Stimulated activated CD8-positive, alpha-beta memory T cell treated with anti-CD3 and anti-CD28 coated beads, Interleukin-4, amount 100 ng/mL, for 24 hours (primary cell): Measurements from ENCODE around the gene YIPF7.

ENCODE experiments used
- DNase-seq: peaks from one replicate; pipeline ENCODE4 v3.0.0-alpha.2; 2020; ENCODE audit warnings: low read depth

Gene YIPF7

GRCh38 chr4:44651425-44651824, at the start of gene YIPF7:
TSS of gene YIPF7 (minus strand) at chr4:44651625. CDS start at chr4:44650100, 1,525 bp downstream.
- DNase-seq: no peak

GRCh38 chr4:44701037-44701436, 49.6 kb upstream of the YIPF7 start:
- DNase-seq: no peak

DNA sequence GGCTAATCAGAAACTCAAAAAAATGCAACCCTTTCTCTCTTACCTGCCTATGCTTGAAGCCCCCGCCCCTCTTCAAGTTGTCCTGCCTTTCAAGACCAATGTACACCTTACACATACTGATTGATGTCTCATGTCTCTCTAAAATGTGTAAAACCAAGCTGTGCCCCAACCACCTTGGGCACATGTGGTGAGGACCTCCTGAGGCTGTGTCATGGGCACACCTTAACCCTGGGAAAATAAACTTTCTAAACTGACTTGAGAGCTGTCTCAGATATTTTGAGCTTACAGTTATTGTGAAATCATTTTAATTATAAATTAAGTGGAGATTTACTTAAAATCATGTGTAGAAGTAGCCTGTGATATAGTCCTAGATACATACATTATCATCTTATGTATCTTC, 49.0 kb upstream of the YIPF7 start:
- no peak for DNase-seq

DNA sequence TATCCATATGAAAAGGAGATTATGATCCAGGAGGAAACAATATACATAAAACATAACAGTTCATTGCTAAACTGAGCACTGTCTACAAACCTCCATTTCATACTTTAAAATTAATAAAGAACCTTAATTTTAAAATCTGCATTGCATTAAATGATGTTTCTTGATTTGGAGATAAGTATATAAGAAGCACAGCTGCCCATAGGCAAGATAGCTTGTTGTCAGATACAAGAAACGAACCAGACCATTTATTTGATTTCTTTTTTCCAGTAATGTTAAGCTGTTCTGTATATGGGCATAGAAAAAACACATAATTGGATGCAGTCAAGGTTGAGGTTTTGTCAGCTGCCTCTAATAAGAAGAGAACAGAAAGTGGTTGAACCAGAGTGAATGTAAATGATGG, 33.2 kb upstream of the YIPF7 start:
- no peak for DNase-seq

GRCh38 chr4:44679060-44679459, 27.6 kb upstream of the YIPF7 start:
- no peak for DNase-seq

- peak; percentile 78 for DNase-seq
These were observed 26.9 kb upstream of the YIPF7 start, which contains the start of gene GUF1 for GRCh38 chr4:44678094-44679041. TSS of gene GUF1 (plus strand) at chr4:44678420. CDS start at chr4:44678623, 203 bp downstream.

GRCh38 chr4:44675366-44675765, 23.9 kb upstream of the YIPF7 start:
- no peak for DNase-seq

DNA sequence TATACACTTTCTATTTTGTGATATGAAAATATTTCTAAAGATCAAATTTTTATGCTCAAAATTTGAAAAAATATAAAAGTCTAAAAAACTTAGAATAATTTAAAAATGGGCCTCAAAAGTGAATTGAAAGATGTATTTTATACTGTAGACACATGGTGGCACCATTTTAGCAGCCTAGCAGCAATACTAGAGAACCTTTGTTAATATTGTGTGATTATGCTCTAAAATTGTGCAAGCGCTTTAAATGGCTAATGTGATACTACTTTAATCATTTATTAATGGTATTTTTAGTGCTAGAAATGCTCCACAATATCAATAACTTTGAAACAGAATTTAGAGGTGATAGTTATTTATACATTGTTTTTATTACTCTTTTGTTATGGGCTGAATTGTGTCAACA, 23.0 kb upstream of the YIPF7 start:
- DNase-seq: no peak

GRCh38 chr4:44671636-44672035, 20.2 kb upstream of the YIPF7 start:
- no peak for DNase-seq

- DNase-seq: no peak
These were observed 19.2 kb upstream of the YIPF7 start for GRCh38 chr4:44670506-44671199.

- DNase-seq: no peak
These were observed 17.1 kb upstream of the YIPF7 start for GRCh38 chr4:44668526-44668925.

DNA sequence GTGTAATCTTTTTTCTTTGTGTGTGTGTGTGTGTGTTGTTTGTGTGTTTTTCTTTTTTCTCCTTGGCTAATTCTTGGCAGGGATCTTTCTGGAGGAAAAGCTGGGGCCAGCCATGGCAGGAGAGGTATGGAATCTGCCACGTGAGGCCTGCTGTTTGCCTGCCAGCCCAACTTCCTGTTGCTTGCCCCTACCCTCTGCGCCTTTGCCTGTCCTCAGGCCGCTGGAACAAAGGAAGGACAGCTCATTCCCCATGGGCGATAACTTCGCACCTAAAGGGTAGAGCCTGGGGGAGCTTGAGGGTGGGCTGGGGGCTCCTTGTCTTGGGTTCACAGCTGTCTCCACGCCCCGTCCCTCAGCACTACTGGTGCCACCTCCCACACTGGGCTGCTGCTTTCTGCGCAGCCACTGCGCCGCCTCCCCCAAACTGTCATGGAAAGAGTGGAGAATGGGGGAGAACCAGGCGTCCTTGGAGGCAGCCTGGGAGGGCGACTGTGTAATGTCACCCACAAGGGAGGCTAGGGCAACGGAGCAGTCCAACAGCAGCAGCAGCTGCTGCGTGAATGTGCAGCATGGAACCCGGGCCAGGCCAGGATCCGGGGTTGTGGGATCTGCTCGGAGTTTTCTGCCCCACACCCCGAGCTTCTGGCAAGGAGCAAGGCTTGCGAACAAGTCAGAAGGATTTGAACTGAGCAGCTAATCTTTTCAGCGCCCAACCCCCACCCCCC, 12.3 kb upstream of the YIPF7 start:
- no peak for DNase-seq

- DNase-seq: no peak
These were observed 11.2 kb upstream of the YIPF7 start for GRCh38 chr4:44662623-44663005.

DNA sequence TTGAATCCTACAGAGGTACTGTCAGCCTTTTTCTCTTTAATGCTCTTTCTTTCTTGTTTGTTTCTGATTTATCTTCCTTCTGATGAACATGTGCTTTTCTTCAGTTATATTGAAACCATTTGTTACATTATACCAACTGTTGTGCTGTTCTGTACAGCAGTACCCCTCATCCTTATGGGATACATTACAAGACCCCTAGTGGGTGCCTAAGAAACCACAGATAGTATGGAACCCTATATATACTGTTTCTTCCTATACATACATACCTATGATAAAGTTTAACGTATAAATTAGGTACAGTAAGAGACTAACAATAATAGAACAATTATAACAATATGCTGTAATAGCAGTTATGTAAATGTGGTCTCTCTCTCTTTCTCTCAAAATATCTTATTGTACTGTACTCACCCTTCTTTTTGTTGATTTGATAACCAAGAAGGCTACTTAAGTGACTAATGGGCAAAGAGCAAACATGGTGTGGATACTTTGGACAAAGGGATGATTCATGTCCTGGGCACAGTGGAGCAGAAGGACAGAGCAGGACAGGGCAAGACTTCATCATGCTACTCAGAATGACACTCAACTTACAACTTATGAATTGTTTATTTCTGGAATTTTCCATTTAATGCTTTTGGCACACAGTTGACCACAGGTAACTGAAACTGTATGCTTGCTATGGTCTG, 10.7 kb upstream of the YIPF7 start:
- DNase-seq: no peak

- DNase-seq: no peak
These were observed 9.0 kb upstream of the YIPF7 start for GRCh38 chr4:44660396-44660795.

- DNase-seq: no peak
These were observed 577 bp upstream of the YIPF7 start for GRCh38 chr4:44652002-44652401.

DNA sequence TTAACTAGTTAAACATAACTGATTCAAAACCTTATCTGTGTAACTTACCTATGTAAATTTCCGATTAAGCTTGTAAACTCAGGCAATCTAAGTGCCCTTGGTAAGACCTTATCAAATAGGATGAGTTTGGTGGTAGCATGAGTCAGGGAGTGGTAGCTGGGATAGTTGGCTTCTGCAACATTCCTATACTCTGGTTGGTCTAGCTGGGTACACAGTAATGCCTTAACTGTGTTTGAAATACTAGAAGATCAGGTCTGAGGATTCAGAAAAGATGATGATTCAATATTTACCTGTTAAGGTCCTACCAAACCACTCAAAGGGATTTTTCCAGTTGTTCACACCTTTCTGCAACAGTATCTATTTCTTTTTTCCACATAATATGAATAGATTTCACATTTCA, 5.3 kb downstream of the YIPF7 start:
- DNase-seq: no peak

DNA sequence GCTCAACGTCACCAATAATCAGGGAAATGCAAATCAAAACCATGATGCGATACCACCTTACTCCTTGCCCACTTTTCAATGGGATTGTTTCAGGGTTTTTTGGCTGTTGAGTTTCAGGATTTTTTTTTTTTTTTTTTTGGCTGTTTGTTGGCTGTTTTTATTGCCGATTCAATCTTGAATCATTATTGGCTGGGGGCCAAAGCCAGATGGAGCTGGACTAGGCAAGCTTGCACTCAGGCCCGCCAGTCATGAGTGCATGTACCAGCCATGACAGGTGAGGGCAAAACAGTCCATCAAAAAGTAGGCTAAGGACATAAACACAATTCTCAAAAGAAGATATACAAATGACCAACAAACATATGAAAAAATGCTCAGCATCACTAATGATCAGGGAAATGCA, 13.3 kb downstream of the YIPF7 start:
- DNase-seq: no peak

DNA sequence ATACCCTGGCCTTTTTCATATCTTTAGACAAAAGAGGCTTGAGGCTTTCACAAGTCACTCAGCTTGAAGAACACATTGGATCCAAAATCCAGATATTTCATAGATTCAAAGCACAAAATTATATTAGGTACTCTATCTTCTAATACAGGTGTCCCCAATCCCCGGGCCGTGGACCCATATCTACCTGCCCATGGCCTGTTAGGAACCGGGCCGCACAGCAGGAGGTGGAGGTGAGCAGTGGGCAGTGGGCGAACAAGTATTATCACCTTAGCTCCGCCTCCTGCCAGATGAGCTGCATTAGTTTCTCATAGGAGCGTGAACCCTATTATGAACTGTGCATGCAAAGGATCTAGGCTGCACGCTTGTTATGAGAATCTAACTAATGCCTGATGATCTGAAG, 18.7 kb downstream of the YIPF7 start:
- no peak for DNase-seq

DNA sequence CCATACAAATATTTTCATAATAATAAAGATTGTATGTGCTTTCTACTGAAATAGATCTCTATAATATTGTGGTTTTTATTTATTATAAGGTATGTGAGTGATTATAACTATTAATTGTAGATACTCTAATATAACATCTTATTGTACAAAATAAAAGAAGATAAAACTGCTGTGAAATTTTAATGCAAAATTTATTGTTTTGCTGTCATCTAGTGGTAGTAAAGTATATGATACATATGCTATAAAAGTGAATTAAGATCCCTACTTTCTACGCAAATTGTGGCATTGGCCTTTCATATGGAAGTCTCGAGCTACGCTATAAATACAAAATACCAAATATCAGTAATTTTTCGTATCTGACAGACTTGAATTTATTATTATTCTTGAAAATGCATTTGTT, 19.3 kb downstream of the YIPF7 start:
- no peak for DNase-seq

GRCh38 chr4:44629280-44629866, 22.1 kb downstream of the YIPF7 start:
- DNase-seq: no peak

DNA sequence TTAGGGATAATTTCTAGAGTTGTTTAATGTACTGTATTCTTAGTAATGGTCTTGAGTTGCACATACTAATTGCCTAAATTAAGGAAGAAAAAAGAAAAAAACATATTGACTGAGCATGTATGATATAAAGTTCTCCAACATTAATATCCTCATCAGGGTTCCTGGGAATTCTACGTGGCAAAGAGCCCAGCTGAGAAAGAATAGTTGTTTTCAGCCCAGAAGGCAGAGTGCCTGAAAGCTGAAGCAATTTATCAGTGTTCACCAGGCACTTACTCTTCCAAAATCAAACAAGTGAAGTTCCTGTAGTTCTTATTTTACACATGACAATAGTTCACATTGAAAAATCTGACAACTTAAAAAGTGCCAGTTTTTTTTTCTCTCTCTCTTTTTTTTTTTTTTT, 27.7 kb downstream of the YIPF7 start:
- DNase-seq: no peak
